Brain microvascular endothelial cell (primary cell): ENCODE results near the gene SBF2.

Experiments
- DNase-seq: peaks from one replicate; pipeline ENCODE4 v3.0.0-alpha.2; 2020
- H3K27ac ChIP-seq: fragments of 250-450 bp; sonication (Bioruptor Pico); 2 replicates; pipeline ENCODE4 v1.5.1; 2020; ENCODE audit warnings: mild to moderate bottlenecking, moderate library complexity
- H3K27me3 ChIP-seq: fragments of 250-450 bp; sonication (Bioruptor Pico); replicated peaks from 2 replicates; pipeline ENCODE4 v1.5.1; 2020; ENCODE audit warnings: mild to moderate bottlenecking
- H3K36me3 ChIP-seq: fragments of 250-450 bp; sonication (Bioruptor Pico); replicated peaks from 2 replicates; pipeline ENCODE4 v1.5.1; 2020; ENCODE audit warnings: mild to moderate bottlenecking
- H3K4me3 ChIP-seq: 2 replicates; pipeline ENCODE4 v1.5.1; 2011; ENCODE audit warnings: low read depth, mild to moderate bottlenecking, control low read depth, low read length, moderate library complexity
- in situ Hi-C: cut with HindIII; loops from 2 replicates; pipeline ENCODE4 v1.10.0; 2017; ENCODE audit warnings: low sequenced_read_pairs, low pct_ligation_motif_present
- TF ChIP-seq, protein P1 (sequence below): IDR thresholded peaks from 2 replicates; pipeline ENCODE4 v1.5.1; 2011; ENCODE audit warnings: low read depth, mild to moderate bottlenecking, moderate library complexity, low read length, control low read depth, inconsistent platforms; ENCODE audit errors: missing control alignments

Gene SBF2

DNA sequence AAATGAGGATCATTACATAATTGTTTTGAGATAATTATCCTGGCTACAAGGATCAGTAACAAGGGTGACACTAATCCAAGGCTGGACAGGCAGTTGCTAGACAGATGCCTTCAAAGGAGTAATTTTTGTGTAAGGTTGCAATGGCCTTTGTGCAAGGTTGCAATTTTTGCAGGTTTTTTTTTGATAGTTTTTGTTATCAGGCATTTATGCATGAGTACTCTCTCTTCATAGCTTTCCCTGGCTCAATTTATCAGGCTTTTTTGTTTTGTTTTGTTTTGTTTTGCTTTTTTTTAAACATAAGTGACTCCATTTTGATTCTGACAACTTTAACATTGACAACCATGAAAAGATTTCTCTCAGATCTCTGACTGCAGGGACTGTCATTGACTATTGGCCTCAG lies 519.9 kb downstream of the SBF2 start:
- in situ Hi-C loops = no loop called here
- TF ChIP-seq, protein P1, sequence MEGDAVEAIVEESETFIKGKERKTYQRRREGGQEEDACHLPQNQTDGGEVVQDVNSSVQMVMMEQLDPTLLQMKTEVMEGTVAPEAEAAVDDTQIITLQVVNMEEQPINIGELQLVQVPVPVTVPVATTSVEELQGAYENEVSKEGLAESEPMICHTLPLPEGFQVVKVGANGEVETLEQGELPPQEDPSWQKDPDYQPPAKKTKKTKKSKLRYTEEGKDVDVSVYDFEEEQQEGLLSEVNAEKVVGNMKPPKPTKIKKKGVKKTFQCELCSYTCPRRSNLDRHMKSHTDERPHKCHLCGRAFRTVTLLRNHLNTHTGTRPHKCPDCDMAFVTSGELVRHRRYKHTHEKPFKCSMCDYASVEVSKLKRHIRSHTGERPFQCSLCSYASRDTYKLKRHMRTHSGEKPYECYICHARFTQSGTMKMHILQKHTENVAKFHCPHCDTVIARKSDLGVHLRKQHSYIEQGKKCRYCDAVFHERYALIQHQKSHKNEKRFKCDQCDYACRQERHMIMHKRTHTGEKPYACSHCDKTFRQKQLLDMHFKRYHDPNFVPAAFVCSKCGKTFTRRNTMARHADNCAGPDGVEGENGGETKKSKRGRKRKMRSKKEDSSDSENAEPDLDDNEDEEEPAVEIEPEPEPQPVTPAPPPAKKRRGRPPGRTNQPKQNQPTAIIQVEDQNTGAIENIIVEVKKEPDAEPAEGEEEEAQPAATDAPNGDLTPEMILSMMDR = no peak
- Histone ChIP-seq H3K36me3 (no peaks in the 10 kb centered on the region), H3K27ac (peak overlapping the region; percentile 1), H3K27me3 (no peaks in the 10 kb centered on the region), H3K4me3 (no peak overlapping the region)
- no peak for DNase-seq

DNA sequence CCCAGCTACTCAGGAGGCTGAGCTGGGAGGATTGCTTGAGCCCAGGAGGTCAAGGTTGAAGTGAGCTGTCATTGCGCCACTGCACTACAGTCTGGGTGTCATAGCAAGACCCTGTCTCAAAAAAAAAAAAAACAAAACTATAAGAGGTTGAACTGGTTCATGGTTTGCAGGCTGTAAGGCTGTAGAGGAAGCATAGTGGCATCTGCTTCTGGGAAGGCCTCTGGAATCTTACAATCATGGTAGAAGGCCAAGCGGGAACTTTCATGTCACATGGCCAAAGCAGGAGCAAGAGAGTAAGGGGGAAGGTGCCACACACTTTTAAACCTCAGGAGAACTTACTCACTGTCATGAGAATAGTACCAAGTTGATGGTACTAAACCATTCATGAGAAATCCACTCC lies 520.5 kb downstream of the SBF2 start:
- TF ChIP-seq, protein P1 = no peak
- Histone ChIP-seq H3K27ac (no peak overlapping the region), H3K36me3 (no peaks in the 10 kb centered on the region), H3K27me3 (no peaks in the 10 kb centered on the region), H3K4me3 (no peak overlapping the region)
- in situ Hi-C loops = no loop called here
- DNase-seq = no peak

DNA sequence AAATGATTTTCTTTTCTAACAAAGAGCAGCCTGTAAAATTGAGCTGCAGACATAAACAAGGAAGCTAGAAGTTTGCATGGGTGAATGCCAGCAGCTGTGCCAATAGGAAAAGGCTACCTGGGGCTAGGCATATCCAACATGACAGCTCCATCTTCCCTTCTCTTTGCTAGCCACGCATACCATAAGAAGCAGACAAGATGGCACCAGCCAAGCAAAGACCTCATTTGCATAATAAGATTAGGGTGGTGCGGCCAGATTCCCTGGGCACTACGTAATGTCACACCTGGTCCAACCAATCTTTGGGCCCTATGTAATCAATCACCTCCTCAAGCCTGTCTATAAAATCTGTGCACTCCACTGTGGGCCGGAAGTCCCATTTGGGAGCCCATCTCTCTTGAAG lies 521.8 kb downstream of the SBF2 start:
- no peaks in the 10 kb centered on the region for H3K36me3 ChIP-seq
- no peak overlapping the region for H3K27ac ChIP-seq
- no peak overlapping the region for H3K4me3 ChIP-seq
- TF ChIP-seq, protein P1 = no peak
- no peaks in the 10 kb centered on the region for H3K27me3 ChIP-seq
- no peak for DNase-seq
- in situ Hi-C loops = no loop called here

DNA sequence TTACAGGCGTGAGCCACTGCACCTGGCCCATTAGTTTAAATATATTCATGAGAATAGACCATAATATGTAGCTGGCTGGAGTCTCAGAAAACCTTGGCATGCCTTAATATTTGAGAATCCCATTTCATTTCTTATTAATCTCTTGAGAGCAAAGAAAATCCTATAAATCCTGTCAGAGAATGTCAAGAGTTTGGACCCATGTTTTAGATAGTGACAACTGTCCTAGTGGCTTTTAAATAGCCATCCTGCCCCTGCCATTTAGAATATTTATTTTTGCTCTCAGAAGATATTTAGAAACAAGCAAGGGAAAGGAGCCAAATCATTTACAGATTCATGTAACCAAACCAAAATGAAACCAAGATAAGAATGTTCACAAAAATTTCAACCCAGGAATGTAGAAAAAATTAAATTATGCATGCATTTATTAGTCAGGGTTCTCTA lies 522.9 kb downstream of the SBF2 start:
- TF ChIP-seq, protein P1 = no peak
- H3K36me3 ChIP-seq = no peaks in the 10 kb centered on the region
- in situ Hi-C loops = no loop called here
- H3K27me3 ChIP-seq = no peaks in the 10 kb centered on the region
- no peak overlapping the region for H3K27ac ChIP-seq
- H3K4me3 ChIP-seq = no peak overlapping the region
- DNase-seq = no peak

DNA sequence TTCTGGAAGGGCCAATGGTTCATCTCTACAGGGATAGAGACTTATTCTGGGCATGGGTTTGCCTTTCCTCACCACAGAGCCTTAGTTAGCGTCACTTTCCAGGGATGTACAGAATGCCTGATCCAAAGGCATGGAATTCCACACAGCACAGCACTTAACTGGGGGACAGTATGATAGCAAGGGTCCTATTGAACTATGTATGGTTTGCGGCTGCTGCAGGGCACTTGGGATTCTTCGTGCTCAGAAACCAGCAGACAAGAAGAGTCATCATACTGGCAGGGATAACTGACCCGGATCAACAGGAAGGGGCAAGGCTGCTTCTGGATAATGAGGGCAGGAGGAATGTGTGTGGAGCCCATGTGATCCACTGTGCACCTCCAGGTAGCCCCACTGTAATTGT lies 524.4 kb downstream of the SBF2 start:
- TF ChIP-seq, protein P1 = no peak
- Histone ChIP-seq H3K4me3 (no peak overlapping the region), H3K27ac (no peak overlapping the region), H3K36me3 (no peaks in the 10 kb centered on the region), H3K27me3 (no peaks in the 10 kb centered on the region)
- no peak for DNase-seq
- in situ Hi-C loops = no loop called here

DNA sequence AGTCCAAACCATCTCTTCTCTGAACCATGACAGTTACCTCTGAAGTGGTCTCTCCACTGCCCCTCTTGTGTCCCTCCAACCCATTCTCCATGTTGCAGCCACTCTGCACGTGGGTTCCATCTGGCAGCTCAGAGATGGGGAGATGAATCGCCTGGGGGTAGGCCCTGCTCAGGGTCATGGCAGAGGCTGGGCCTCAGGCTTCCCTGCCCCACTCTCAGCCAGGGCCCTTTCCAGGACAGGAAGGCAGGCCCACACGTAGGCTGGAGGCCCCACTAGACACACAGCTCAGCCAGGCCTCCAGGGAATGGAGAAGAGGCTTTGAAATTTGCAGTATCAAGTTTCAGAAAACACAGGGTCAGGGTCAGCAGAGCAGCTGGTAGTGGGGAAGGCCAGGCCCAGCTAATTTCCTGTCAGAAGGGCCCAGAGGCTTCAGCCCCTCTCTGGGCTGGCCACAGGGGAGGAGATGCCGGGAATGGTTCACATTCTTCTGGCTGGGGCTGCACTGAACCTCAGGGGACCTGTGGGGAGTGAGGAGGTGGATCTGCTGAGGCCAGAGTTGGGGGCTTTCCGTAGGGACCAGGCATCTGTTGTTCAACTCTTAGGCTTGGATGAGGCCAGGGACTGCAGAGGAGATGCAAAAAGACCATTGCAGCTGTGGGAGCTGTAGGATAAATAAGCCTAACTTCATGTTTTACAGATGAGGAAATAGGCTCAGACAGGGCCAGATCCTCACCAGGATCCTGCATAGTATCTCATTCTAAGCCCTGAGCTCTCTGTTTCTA lies 528.5 kb downstream of the SBF2 start:
- Histone ChIP-seq H3K4me3 (no peak overlapping the region), H3K27me3 (no peaks in the 10 kb centered on the region), H3K27ac (peak overlapping the region; percentile 80), H3K36me3 (no peaks in the 10 kb centered on the region)
- peak; percentile 88 for DNase-seq
- TF ChIP-seq, protein P1 = no peak
- in situ Hi-C loops = no loop called here
